ENCODE results near the gene MRPL2. TPM values are rescaled to one million over a fixed set of nuclear protein-coding genes. Genes with fewer than 3 reads are reported as not detected.

Gene MRPL2
- polyA plus RNA-seq, 1 donor from 2014 or later: 22.5 TPM

DNA sequence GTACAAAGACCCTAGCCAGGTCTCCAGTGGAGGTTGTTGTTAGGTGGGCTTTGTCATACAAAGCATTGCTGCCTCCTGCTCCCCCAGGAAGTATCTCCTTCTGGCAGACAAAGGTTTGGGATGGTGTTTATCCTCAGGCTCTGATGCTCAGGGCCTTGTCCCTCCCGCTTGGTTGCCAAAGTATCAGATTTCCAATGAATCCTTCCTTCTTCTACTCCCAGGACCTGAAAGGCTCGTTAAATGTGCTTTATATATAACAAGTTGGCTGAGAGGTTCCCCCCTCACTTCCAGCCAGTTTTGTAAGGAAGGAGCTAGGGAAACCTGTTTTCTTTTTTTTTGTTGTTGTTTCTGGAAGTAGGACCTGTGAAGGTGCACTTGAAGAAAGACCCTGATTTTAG is 31.3 kb upstream of the MRPL2 start:
- Histone ChIP-seq H3K9me3 (ENCODE audit: low read length) (no peaks in the 10 kb centered on the region), H3K27me3 (ENCODE audit: insufficient read depth, low read depth, low read length) (no peaks in the 10 kb centered on the region), H4K20me1 (ENCODE audit: insufficient read depth) (no peaks in the 10 kb centered on the region), H3K27ac (ENCODE audit: low read length) (no peak overlapping the region), H3F3A (ENCODE audit: insufficient read depth, low read length, poor library complexity, severe bottlenecking) (no peaks in the 10 kb centered on the region), H3K4me3 (ENCODE audit: low read length) (no peak overlapping the region), H3K36me3 (ENCODE audit: insufficient read depth, low read length) (no peaks in the 10 kb centered on the region), H3K4me2 (ENCODE audit: low read length) (no peak overlapping the region), H3K9ac (ENCODE audit: low read length) (no peak overlapping the region), H2AFZ (ENCODE audit: low read depth, low read length) (no peak overlapping the region), H3K79me2 (replicated peaks; ENCODE audit: insufficient read depth, low read length) (peaks cover 16% of the 10 kb centered on the region), H3K9me2 (ENCODE audit: insufficient read depth, low read length) (no peaks in the 10 kb centered on the region)
- TF ChIP-seq EZH2 (IDR thresholded peaks at IDR 0.05; ENCODE audit: borderline replicate concordance, insufficient read depth, low read length, poor library complexity, severe bottlenecking) (no peak), POLR2AphosphoS5 (IDR thresholded peaks at IDR 0.05) (no peak), CTCF (IDR thresholded peaks at IDR 0.05; ENCODE audit: poor library complexity, severe bottlenecking) (no peak), RAD21 (conservative IDR thresholded peaks at IDR 0.05) (no peak), TAF1 (IDR thresholded peaks at IDR 0.05; ENCODE audit: low read depth) (no peak), EP300 (conservative IDR thresholded peaks at IDR 0.05; ENCODE audit: poor library complexity, severe bottlenecking) (no peak), REST (IDR thresholded peaks at IDR 0.05; ENCODE audit: borderline replicate concordance) (no peak), MXI1 (conservative IDR thresholded peaks at IDR 0.05; ENCODE audit: poor library complexity, severe bottlenecking) (no peak), SMC3 (conservative IDR thresholded peaks at IDR 0.05; ENCODE audit: poor library complexity) (no peak)

- H3K27ac ChIP-seq (ENCODE audit: low read length): no peak overlapping the region
- H3K27me3 ChIP-seq (ENCODE audit: insufficient read depth, low read depth, low read length): no peaks in the 10 kb centered on the region
- no peaks in the 10 kb centered on the region for H3F3A ChIP-seq (ENCODE audit: insufficient read depth, low read length, poor library complexity, severe bottlenecking)
- no peak overlapping the region for H2AFZ ChIP-seq (ENCODE audit: low read depth, low read length)
- H3K9me3 ChIP-seq (ENCODE audit: low read length): no peaks in the 10 kb centered on the region
- H3K79me2 ChIP-seq (replicated peaks; ENCODE audit: insufficient read depth, low read length): peaks cover 16% of the 10 kb centered on the region
- TF ChIP-seq SMC3 (conservative IDR thresholded peaks at IDR 0.05; ENCODE audit: poor library complexity): no peak
- TF ChIP-seq REST (IDR thresholded peaks at IDR 0.05; ENCODE audit: borderline replicate concordance): no peak
- no peak for TF ChIP-seq POLR2AphosphoS5 (IDR thresholded peaks at IDR 0.05)
- TF ChIP-seq EZH2 (IDR thresholded peaks at IDR 0.05; ENCODE audit: borderline replicate concordance, insufficient read depth, low read length, poor library complexity, severe bottlenecking): no peak
- no peak for TF ChIP-seq TAF1 (IDR thresholded peaks at IDR 0.05; ENCODE audit: low read depth)
- no peak for TF ChIP-seq RAD21 (conservative IDR thresholded peaks at IDR 0.05)
- TF ChIP-seq CTCF (IDR thresholded peaks at IDR 0.05; ENCODE audit: poor library complexity, severe bottlenecking): no peak
- no peak for TF ChIP-seq MXI1 (conservative IDR thresholded peaks at IDR 0.05; ENCODE audit: poor library complexity, severe bottlenecking)
- TF ChIP-seq EP300 (conservative IDR thresholded peaks at IDR 0.05; ENCODE audit: poor library complexity, severe bottlenecking): no peak
- no peak overlapping the region for H3K4me2 ChIP-seq (ENCODE audit: low read length)
- no peaks in the 10 kb centered on the region for H3K36me3 ChIP-seq (ENCODE audit: insufficient read depth, low read length)
- no peak overlapping the region for H3K4me3 ChIP-seq (ENCODE audit: low read length)
- H3K9ac ChIP-seq (ENCODE audit: low read length): no peak overlapping the region
- no peaks in the 10 kb centered on the region for H4K20me1 ChIP-seq (ENCODE audit: insufficient read depth)
- no peaks in the 10 kb centered on the region for H3K9me2 ChIP-seq (ENCODE audit: insufficient read depth, low read length)
These were observed 30.8 kb upstream of the MRPL2 start for GRCh38 chr6:43089874-43090558.
